ENCODE measurements around the gene PSMC1.

DNA sequence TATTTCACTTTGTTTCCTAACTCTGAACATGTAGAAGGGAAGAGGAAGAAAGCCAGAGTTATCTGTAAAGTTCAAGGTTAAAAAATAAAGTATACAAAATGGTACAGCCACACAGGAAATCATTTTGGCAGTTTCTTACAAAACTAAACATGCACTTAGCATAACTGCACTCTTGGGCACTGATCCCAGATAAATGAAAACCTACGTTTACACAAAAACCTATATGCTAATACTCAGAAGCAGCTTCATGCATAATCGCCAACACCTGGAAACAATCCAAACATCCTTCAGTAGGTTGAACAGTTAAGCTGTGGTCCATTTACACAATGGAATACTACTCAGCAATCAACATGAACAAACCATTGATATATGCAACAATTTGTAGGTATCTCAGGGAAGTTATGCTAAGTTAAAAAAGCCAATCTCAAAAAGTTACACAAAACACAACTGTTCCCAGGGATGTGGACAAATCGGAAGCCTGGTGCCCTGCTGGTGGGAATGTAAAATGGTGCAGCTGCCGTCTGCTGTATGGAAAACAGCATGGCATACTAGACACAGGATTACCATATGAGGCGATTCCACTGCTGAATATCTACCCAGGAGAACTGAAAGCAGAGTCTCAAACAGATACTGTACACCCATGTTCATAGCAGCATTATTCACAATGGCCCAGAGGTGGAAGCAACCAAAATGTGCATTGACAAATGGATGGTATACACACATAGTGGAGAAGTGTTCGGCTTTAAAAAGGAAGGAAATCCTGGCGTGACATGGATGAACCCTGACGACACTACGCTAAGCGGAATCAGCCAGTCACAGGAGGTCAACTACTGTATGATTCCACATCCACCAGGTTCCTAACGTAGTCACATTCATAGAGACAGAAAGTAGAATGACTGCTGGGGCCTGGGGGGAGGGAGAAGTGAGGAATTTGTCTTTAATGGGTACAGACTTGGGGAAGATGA lies 37.7 kb downstream of the PSMC1 start:
- no peak for TF ChIP-seq POLR2AphosphoS5 (IDR thresholded peaks at IDR 0.05)
- TF ChIP-seq EP300 (conservative IDR thresholded peaks at IDR 0.05; ENCODE audit: poor library complexity, severe bottlenecking), result no peak
